Lung microvascular endothelial cell (primary cell): ENCODE results near the gene FHIP1B. TPM values are rescaled to one million over a fixed set of nuclear protein-coding genes. Genes with fewer than 3 reads are reported as not detected.
"Not testable (repeated sequence)": the region's sequence is repeated elsewhere in the genome, so short reads cannot be mapped to it uniquely, and the experiment has no call there.

ENCODE experiments used
- DNase-seq, 2 donors: peaks; one replicate each; pipeline versions ENCODE4 v3.0.0 to v3.0.0-alpha.2; 2010; ENCODE audit warnings: low read depth in 2 of 2
- total RNA-seq: library from RNA; depleted of rRNA; stranded (reverse); fragments of >200 nt; gene quantifications from 2 replicates; pipeline ENCODE4 v1.2.1, GENCODE V29; 2014

FHIP1B gene
- total RNA-seq = 5.4 and 10.7 TPM in 2 replicates

DNA sequence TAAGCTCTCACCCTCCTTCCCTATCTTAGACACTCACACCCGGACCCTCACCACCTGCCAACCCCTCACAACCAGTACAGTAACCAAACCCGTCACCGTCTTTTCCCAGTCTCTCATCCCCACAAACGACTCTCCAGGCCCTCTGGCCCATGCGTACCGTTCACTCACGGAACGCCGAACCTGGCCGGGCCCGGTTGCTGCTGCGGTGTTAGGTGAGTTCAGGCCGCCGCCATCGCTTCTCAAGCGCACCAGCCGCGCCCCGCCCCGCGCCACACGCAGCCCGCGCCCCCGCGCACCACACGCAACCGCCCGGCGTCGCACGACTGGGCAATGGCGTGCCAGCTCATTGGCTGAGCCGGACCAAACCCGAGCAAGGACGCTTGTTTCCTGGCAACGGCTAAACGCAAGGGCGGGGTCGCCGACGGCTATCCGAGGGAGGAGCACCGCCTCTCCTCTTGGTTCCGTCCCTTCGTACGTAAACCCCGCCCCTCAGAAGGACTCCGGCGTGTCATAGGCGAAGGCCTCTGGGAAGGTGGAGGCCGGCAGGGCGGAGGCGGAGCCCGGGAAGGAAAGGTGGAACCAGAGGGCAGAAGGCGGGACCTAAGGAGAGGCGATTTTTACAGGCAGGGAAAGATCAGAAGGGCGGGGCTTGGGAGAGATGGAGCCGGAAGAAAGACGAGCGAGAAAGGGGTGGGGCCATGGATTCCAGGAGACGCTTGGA lies at the start of gene FHIP1B:
FHIP1B (minus strand) TSS at position 250 of the 721 bp plus-strand sequence. CDS start 10,120 bp downstream, outside the sequence.
- DNase-seq = peak; percentile 100

DNA sequence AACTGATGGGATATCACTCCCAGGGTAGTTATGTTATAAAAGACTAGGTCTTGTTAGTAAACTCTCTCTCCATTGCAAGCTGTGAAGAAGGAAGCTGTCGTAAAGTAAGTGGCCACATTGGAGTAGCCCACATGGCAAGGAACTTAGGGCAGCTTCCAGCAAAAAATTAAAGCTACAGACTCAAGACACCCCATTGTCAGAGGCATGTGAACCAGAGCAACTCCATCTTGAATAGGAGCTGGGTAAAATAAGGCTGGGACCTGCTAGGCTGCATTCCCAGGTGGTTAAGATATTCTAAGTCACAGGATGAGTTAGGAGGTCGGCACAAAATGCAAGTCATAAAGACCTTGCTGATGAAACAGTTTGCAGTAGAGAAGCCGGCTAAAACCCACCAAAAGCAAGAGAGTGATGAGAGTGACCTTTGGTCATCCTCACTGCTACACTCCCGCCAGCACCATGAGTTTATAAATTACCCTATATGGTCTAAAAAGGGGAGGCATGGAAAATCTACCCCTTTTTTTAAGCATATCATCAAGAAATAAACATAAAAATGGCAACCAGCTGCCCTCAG lies 49.1 kb upstream of the FHIP1B start:
- DNase-seq = no peak

DNA sequence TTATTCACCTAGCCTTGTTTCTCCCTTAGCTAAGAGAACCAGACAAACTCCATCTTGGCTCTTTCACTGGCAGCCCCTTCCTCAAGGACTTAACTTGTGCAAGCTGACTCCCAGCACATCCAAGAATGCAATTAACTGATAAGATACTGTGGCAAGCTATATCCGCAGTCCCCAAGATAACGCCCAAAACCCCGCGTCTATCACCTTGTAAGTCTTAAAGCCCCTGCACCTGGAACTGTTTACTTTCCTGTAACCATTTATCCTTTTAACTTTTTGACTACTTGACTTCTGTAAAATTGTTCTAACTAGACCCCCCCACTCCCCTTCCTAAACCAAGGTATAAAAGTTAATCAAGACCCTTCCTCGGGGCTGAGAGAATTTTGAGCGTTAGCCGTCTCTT lies 46.4 kb upstream of the FHIP1B start:
- DNase-seq = not testable (repeated sequence)

DNA sequence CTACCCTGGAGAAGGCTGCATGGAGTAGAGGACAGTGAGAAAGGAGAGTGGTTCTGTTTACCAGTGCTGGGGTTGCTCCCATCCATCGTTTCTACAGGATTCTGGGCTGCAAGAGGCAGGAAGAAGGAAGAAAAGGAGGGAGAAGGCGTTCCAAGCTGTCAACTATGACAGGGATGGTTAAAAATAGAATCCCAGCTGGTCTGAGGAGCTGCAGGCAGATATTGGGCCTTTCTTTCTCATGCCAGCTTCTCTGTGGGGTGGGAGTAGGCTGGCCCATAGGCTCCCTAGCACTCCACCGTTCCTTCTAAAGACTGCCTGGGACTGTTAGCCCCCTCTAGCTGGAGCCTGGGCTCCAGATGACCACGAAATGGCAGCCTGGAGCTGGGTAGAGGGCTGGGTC lies 38.8 kb upstream of the FHIP1B start:
- no peak for DNase-seq

- DNase-seq = no peak
Measured at GRCh38 chr11:6271598-6271997, 37.2 kb upstream of the FHIP1B start.

DNA sequence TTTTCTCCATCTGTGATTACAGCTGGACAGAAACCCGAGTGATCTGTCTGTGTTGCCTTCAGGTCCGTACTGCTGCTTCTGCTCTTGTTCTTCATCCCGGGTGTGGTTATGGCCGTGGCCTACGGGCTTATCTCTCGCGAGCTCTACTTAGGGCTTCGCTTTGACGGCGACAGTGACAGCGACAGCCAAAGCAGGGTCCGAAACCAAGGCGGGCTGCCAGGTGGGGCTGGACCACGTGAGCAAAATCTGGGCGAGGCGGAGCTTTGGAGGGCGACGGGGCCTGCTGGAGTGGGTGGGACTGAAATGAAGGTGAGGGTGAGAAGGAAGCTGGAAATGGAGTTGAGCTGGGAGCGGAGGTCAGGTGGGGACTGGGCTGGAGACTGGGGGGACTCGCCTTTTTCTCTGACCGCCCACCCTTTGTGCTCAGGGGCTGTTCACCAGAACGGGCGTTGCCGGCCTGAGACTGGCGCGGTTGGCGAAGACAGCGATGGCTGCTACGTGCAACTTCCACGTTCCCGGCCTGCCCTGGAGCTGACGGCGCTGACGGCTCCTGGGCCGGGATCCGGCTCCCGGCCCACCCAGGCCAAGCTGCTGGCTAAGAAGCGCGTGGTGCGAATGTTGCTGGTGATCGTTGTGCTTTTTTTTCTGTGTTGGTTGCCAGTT lies 36.3 kb upstream of the FHIP1B start:
- no peak for DNase-seq

DNA sequence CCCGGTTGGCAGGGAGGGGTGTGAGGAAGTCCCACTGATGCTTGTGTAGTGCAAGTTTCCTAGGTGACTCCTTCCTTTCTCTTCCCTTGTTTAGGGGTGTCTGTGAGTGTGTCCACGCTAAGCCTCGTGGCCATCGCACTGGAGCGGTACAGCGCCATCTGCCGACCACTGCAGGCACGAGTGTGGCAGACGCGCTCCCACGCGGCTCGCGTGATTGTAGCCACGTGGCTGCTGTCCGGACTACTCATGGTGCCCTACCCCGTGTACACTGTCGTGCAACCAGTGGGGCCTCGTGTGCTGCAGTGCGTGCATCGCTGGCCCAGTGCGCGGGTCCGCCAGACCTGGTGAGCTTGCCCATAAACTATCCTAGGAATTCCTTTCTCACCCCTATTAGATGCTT lies 35.6 kb upstream of the FHIP1B start:
- DNase-seq = no peak

- no peak for DNase-seq
Measured at GRCh38 chr11:6268820-6269219, 34.4 kb upstream of the FHIP1B start.

- DNase-seq = no peak
Measured at GRCh38 chr11:6263662-6264061, 29.2 kb upstream of the FHIP1B start.

- DNase-seq = no peak
Measured at GRCh38 chr11:6260207-6260726, 25.8 kb upstream of the FHIP1B start.

DNA sequence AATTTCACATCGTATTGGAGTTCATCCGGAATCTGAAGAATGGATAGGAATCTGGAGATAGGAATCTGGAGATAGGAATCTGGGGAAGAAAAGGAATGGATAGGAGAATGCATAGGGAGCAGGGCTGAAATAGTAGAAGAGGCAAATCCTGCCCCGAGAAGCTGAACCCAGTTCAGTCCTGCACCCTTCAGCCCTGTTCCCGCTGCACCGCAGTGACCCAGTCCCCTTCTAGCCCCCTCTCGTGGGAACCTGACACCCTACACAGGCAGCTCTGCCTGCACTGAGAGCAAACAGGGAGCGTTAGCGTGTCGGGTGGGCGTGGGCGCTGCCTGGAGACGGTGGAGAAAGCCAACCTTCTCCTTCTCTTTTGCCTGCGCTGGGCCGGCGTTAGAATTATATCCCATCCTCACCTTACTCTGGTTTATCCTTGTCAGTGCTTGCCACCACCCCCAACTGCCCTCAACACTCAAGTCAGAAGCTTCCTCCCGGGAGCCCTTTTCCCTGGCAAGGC lies 24.2 kb upstream of the FHIP1B start:
- DNase-seq = no peak

DNA sequence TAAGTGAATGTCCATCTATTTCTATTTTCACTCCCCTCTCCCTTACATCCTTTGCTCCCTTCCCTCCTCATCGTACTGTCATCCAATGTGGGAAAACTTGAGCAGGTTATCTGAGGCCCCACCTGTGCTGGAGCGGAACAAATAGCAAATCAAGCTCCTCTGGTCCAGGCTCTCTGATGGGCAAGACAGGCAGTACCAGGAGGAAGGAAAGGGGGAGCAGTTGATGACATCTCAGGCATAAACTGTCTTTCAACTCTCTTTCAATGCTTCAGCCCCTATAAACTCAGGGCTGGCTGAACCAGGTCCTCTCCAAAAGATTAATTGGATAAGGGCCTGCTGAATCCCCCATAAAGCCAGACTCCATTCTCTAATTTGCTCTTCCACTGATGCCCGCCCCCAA lies 23.7 kb upstream of the FHIP1B start:
- DNase-seq = no peak

- DNase-seq = no peak
Measured at GRCh38 chr11:6253197-6253596, 18.8 kb upstream of the FHIP1B start.

DNA sequence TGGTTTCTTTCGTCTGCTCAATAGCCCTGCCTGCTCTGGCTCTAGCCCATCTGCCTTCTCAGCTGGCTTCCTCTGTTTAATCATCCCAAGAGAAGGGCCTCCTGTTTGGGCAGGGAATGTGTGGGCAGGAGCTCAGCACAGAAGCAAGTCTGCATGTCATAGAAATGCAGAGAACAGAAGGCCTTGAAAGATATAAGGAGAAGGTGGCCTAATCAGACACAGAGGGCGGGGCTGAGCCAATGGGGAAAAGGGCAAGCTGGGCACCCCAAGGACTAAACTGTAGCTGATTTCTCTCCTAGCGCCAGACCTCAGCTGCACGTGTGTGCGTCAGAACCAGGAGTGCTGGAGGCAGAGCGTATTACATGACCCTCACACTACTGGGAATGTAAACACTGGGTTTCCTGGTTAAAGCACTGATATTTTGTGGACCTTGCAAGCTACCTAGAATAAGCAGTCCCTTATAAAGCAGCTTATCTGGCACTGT lies 17.6 kb upstream of the FHIP1B start:
- peak in 1 of 2 donors; percentile 72 for DNase-seq

- peak; percentile 67 to 70 for DNase-seq
Measured at GRCh38 chr11:6251120-6251733, 16.8 kb upstream of the FHIP1B start.

DNA sequence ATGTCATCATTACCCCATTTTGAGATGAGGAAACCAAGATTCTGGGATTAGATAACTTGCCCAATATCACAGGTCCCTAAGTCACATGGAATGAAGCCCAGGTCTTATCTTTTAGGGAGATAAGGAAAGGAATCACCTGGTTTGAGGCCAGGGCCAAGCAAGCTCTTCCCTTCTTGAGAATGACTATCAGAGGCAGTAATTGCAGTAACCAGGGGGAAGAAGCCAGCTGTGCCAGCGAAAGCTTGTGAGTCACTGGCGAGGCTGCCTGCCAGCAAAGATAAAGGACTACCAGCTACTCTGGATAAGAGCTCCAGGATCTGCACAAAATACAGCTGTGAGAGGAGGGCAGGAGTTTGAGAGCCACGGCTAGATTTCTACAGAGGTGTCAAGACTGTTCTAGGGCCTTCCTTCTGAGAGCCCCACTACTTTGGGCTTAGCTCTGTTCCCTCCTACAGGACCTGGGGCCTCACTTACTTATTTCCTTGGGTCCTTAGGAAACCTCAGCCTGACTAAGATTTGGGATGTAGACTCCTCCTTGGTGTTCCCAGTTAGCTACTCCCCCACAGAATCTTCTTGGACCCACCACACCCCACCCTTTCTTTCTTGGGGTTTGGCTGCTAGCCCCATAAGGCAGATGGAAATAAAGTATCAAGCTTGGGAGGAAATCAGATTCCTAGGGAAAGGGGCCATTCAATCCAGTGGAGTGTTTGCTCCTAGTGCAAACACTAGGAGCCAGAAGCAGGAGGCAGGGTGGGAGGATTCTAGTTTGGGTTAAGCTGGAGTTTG lies 15.5 kb upstream of the FHIP1B start:
- peak; percentile 17 to 69 for DNase-seq

DNA sequence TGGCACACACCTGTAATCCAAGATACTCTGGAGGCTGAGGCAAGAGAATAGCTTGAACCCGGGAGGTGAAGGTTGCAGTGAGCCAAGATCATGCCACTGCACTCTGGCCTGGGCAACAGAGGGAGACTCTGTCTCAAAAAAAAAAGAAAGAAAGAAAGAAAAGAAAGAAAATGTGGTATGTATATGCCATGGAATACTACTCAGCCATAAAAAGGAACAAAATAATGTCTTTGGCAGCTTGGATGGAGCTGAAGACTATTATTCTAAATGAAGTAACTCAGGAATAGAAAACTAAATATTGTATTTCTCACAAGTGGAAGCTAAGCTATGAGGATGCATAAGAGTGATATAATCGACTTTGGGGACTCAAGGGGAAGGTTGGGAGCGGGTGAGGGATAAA lies 14.5 kb upstream of the FHIP1B start:
- DNase-seq = not testable (repeated sequence)

- DNase-seq = no peak
Measured at GRCh38 chr11:6248248-6248647, 13.8 kb upstream of the FHIP1B start.

- no peak for DNase-seq
Measured at GRCh38 chr11:6245536-6245935, 11.1 kb upstream of the FHIP1B start.

GRCh38 chr11:6241316-6241715 lies 6.9 kb upstream of the FHIP1B start:
- DNase-seq = no peak

DNA sequence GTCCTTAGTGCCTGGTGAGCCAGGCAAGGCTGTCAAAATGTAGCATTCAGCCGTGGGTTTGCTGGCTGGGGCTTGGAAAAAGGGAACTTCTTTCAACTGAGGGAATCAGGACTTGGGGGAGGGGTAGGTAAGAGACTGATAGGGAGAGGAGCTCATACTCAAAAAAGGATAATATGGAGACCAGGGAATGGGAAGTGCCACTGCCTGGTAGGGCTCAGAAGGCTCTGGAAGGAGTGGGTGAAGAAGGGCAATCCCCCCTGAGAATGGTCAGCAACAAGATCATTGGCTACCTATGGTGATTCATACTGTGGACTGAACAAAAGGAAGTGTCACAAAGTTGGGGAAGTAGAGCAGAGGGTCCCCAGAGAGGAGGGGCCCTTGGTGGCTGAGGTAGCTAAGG lies 6.3 kb upstream of the FHIP1B start:
- no peak for DNase-seq
